Right lobe of liver (tissue), 6 donors: ENCODE results near the gene TLE2. TPM values are rescaled to one million over a fixed set of nuclear protein-coding genes. Genes with fewer than 3 reads are reported as not detected.

Experiments used
- ATAC-seq, 4 donors: fragments of 200-7000 bp; cut with Tn5 transposase; one replicate each; pipeline ENCODE4 v1.9.1; 2020; ENCODE audit warnings: mild to moderate bottlenecking in 4 of 4, moderate library complexity in 4 of 4
- DNase-seq, 3 donors: peaks; one replicate each; pipeline ENCODE4 v3.0.0-alpha.2; 2020
- H3K27ac ChIP-seq, 3 donors: fragments of 200-600 bp; one replicate each; pipeline ENCODE4 v1.8.0; 2022
- H3K27me3 ChIP-seq, 2 donors: fragments of 200-600 bp; one replicate each; pipeline ENCODE4 v1.8.0; 2022
- H3K36me3 ChIP-seq, 4 donors: fragments of 200-600 bp; sonication (generic) in 1 of 4; one replicate each; pipeline versions ENCODE4 v1.5.1 to v1.8.0; 2017 to 2022; ENCODE audit warnings: control low read depth in 1 of 4
- H3K4me1 ChIP-seq, 4 donors: fragments of 200-600 bp; sonication (generic) in 1 of 4; one replicate each; pipeline versions ENCODE4 v1.5.1 to v1.8.0; 2017 to 2022; ENCODE audit warnings: control low read depth in 1 of 4
- H3K4me3 ChIP-seq, 3 donors: fragments of 200-600 bp; one replicate each; pipeline ENCODE4 v1.8.0; 2022
- H3K9me3 ChIP-seq, 4 donors: fragments of 200-600 bp; sonication (generic) in 1 of 4; one replicate each; pipeline versions ENCODE4 v1.5.1 to v1.8.0; 2017 to 2022; ENCODE audit warnings: control low read depth in 1 of 4
- POLR2A ChIP-seq: fragments of 450-650 bp; IDR thresholded peaks from one replicate; pipeline ENCODE4 v1.6.1; 2017; ENCODE audit warnings: antibody characterized with exemption, mild to moderate bottlenecking
- WGBS: methylation state at CpG from one replicate; pipeline ENCODE4 v1.1.6; 2018; ENCODE audit warnings: low coverage, low lambda C conversion rate; ENCODE audit not compliant: insufficient coverage; ENCODE audit errors: missing lambda C conversion rate; 5-methylcytosine and 5-hydroxymethylcytosine counted together
- intact Hi-C, 2 donors: fragments of 100-400 bp; cut with DNase I; formaldehyde crosslinking; loops; one replicate each; pipeline versions ENCODE4 v1.11.2 to v1.14.1; 2022
- total RNA-seq, 6 experiments: library from RNA; depleted of rRNA in 2 of 6; stranded (reverse); fragments of >200 nt in 2 of 6; fragmentation: NEBNext Ultra II Directional in 3 of 6; extraction: Animal tissue kit (Norgen Biotek cat#: 25700) in 3 of 6; gene quantifications; one replicate each; pipeline versions ENCODE4 v1.1.0 to v1.2.4, GENCODE V29; 2016 to 2023
- TF ChIP-seq, protein P1 (sequence below), 4 donors: fragments of 200-600 bp in 3 of 4; fragments of 450-650 bp in 1 of 4; IDR thresholded peaks; one replicate each; pipeline versions ENCODE4 v1.5.1 to v1.8.0; 2016 to 2022; ENCODE audit warnings: antibody characterized with exemption in 4 of 4, mild to moderate bottlenecking in 2 of 4
- donor health status: DM: no; HTN: yes; CAD: no.
- donor health status: DM: no; HTN: no; CAD: no.
- donor health status: DM: no; HTN: no; CAD: no.
- donor health status: DM: no; HTN: yes; CAD: no.
- donor health status: DM: no; HTN: yes; CAD: no.

Gene TLE2
- total RNA-seq, 6 experiments from 2014 or later: 6.1 to 20.6 (median 9.3) TPM

DNA sequence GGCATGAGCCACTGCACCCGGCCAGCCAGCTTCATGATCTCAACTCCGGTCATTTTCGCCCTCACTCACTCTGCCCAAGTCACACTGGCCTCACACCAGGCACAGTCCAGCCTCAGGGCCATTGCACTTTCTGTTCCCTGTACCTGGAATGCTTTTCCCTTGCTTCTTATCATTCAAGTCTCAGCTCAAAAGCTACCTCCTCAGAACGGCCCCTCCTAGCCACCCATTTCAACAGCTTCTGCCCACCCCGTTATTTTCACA lies 2.5 kb upstream of the TLE2 start:
- Histone ChIP-seq H3K4me3 (no peak overlapping the region), H3K9me3 (no peaks in the 10 kb centered on the region), H3K27ac (no peak overlapping the region), H3K36me3 (no peaks in the 10 kb centered on the region), H3K27me3 (no peaks in the 10 kb centered on the region), H3K4me1 (peaks cover 0 to 25% (median 11%) of the 10 kb centered on the region in 4 donors)
- TF ChIP-seq POLR2A: no peak
- TF ChIP-seq, protein P1, sequence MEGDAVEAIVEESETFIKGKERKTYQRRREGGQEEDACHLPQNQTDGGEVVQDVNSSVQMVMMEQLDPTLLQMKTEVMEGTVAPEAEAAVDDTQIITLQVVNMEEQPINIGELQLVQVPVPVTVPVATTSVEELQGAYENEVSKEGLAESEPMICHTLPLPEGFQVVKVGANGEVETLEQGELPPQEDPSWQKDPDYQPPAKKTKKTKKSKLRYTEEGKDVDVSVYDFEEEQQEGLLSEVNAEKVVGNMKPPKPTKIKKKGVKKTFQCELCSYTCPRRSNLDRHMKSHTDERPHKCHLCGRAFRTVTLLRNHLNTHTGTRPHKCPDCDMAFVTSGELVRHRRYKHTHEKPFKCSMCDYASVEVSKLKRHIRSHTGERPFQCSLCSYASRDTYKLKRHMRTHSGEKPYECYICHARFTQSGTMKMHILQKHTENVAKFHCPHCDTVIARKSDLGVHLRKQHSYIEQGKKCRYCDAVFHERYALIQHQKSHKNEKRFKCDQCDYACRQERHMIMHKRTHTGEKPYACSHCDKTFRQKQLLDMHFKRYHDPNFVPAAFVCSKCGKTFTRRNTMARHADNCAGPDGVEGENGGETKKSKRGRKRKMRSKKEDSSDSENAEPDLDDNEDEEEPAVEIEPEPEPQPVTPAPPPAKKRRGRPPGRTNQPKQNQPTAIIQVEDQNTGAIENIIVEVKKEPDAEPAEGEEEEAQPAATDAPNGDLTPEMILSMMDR (IDR thresholded peaks at IDR 0.05): no peak
- no peak for DNase-seq
- intact Hi-C loops: loop anchor here in 1 of 2 donors (10.0 kb wide), 1 partner anchor 57 kb away; the partner anchor contains the start of gene TLE6
- ATAC-seq: no peak
- WGBS: 91% methylated on average over 5 of the region's 5 CpGs

DNA sequence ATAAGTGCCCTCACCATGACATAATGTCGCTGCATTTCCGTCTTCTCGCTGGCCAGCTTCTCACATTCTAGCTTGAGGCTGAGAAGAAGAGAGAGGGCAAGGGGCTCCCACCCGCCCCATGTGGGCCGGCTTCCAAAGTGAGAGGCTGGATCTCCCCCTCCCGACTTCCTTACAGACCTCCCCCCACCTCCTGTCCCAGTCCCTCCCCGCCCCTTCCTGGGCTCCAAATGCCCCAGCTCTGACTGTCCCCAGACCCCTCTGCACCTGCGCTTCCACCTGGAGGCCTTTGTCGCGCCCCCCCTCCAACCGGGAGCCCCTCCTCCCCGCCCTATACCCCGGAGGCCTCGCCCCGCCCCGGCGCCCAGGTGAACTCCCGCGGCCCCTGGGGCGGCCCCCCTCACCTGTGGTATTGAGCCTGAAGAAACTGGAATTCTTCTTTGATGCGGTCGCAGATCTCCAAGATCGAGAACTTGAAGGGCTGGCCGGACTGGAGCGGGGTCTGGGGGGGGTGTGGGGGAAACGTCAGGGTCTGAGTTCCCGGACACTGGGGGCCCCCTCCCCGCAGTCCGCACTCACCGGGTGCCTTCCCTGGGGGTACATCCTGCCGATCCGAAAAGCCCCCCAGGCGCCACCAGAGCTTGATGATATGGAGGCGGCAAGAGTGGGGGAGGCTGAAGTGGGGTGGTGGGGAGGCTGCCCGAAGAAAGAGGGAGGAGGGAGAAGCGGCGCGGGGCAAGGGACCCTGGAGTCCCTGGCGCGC lies 595 bp downstream of the TLE2 start:
- H3K27me3 ChIP-seq: no peaks in the 10 kb centered on the region
- no peak overlapping the region for H3K27ac ChIP-seq
- intact Hi-C loops: no loop called here
- no peak for TF ChIP-seq POLR2A
- TF ChIP-seq, protein P1 (IDR thresholded peaks at IDR 0.05): no peak
- H3K4me1 ChIP-seq: peaks cover 0 to 15% (median 3%) of the 10 kb centered on the region in 4 donors
- H3K36me3 ChIP-seq: no peaks in the 10 kb centered on the region
- DNase-seq (no peak), ATAC-seq (no peak)
- H3K9me3 ChIP-seq: no peaks in the 10 kb centered on the region
- 6% methylated on average over 18 of the region's 40 CpGs for WGBS
- H3K4me3 ChIP-seq: peak overlapping the region; percentile 43 to 48 (median 43)

DNA sequence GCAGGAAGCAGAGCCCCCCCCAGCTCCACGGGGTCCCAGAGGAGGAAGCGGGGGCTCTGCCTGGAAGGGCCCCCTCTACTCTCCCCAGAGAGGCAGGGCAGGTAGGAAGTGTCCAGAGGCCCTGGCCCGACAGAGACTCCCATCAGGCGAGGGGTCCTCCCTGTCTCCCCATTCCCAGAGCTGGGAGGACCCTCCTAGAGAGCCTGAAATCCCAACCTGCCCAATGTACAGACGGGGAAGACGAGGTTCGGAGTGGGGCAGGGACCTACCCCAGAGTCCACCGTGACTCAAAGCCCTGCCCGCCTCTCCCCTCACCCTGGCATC lies 1.1 kb downstream of the TLE2 start:
- H3K36me3 ChIP-seq: no peaks in the 10 kb centered on the region
- WGBS: 66% methylated on average over 5 of the region's 9 CpGs
- ATAC-seq: no peak
- no peaks in the 10 kb centered on the region for H3K27me3 ChIP-seq
- H3K4me1 ChIP-seq: peaks cover 0 to 15% (median 3%) of the 10 kb centered on the region in 4 donors
- TF ChIP-seq, protein P1 (IDR thresholded peaks at IDR 0.05): no peak
- TF ChIP-seq POLR2A: no peak
- intact Hi-C loops: no loop called here
- no peak overlapping the region for H3K27ac ChIP-seq
- H3K9me3 ChIP-seq: no peaks in the 10 kb centered on the region
- H3K4me3 ChIP-seq: peak overlapping the region in 1 of 3 donors; percentile 48
- DNase-seq: no peak

DNA sequence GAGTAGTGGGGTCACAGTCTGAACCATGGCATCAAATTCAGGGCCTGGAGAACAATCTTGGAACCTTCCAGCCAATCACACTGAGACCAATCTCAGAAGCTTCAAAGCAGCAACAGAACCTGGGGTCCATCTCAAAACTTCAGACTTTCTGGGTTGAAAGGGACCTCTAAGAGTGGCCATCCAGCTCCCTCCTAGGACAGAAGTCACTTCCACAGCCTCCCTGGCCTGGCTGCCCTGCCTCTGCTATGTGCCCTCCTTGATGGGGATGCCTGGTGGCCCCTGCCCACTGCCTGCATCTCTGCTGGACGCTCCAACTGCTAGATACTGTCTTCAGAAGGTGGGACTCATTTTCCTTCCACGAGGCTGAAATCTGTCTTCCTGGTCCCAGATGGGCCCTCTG lies 1.8 kb downstream of the TLE2 start:
- H3K27me3 ChIP-seq: no peaks in the 10 kb centered on the region
- TF ChIP-seq POLR2A: no peak
- TF ChIP-seq, protein P1 (IDR thresholded peaks at IDR 0.05): no peak
- no peak overlapping the region for H3K4me3 ChIP-seq
- intact Hi-C loops: no loop called here
- H3K36me3 ChIP-seq: no peaks in the 10 kb centered on the region
- H3K4me1 ChIP-seq: peaks cover 0 to 8% (median 2%) of the 10 kb centered on the region in 4 donors
- H3K27ac ChIP-seq: no peak overlapping the region
- no peak for DNase-seq
- ATAC-seq: no peak
- WGBS: no CpG with 5 or more reads among the region's 2 CpGs
- no peaks in the 10 kb centered on the region for H3K9me3 ChIP-seq
